Keratinocyte (primary cell): ENCODE measurements around the gene FUNDC1.
"Not testable (repeated sequence)": the region's sequence is repeated elsewhere in the genome, so short reads cannot be mapped to it uniquely, and the experiment has no call there.

ENCODE experiments used
- CTCF ChIP-seq, 3 experiments: IDR thresholded peaks in 1 of 3; conservative IDR thresholded peaks in 1 of 3; optimal IDR thresholded peaks in 1 of 3; 2 replicates in 2 of 3; 3 replicates in 1 of 3; pipeline versions ENCODE3 to v1.5.1; 2011; ENCODE audit warnings: low read length in 3 of 3, mild to moderate bottlenecking in 3 of 3, moderate library complexity in 2 of 3, control low read depth in 1 of 3, inconsistent platforms in 1 of 3; ENCODE audit not compliant: insufficient read depth in 2 of 3; ENCODE audit errors: extremely low read depth in 1 of 3
- EZH2 ChIP-seq: IDR thresholded peaks from one replicate; pipeline ENCODE4 v1.6.1; 2012; ENCODE audit warnings: inconsistent platforms, mild to moderate bottlenecking, low read length, moderate library complexity

GRCh38 chrX:44545454-44545853 is 2.8 kb upstream of the FUNDC1 start:
- TF ChIP-seq CTCF (optimal IDR thresholded peaks at IDR 0.05 in 1 of 3, IDR thresholded peaks at IDR 0.05 in 1 of 3, conservative IDR thresholded peaks at IDR 0.05 in 1 of 3; ENCODE audit: extremely low read depth in 1 of 3, insufficient read depth in 2 of 3, low read length in 3 of 3); EZH2: not testable (repeated sequence)
